Adrenal gland (tissue), 5 donors: Measurements from ENCODE around the gene IQSEC1.

ENCODE experiments used
- POLR2A ChIP-seq, 2 donors: fragments of 450-650 bp; IDR thresholded peaks; one replicate each; pipeline ENCODE4 v1.6.1; 2017; ENCODE audit warnings: antibody characterized with exemption in 2 of 2, mild to moderate bottlenecking in 2 of 2, moderate library complexity in 1 of 2
- TF ChIP-seq, protein P1 (sequence below), 6 experiments: fragments of 450-650 bp in 4 of 6; fragments of 200-600 bp in 2 of 6; sonication (generic) in 1 of 6; IDR thresholded peaks; 1 replicate in 5 of 6; 2 replicates in 1 of 6; pipeline versions ENCODE4 v1.5.1 to v1.8.0; 2016 to 2021; ENCODE audit warnings: antibody characterized with exemption in 6 of 6, mild to moderate bottlenecking in 2 of 6, moderate library complexity in 1 of 6
- donor health status: DM: no; HTN: no; CAD: no.

DNA sequence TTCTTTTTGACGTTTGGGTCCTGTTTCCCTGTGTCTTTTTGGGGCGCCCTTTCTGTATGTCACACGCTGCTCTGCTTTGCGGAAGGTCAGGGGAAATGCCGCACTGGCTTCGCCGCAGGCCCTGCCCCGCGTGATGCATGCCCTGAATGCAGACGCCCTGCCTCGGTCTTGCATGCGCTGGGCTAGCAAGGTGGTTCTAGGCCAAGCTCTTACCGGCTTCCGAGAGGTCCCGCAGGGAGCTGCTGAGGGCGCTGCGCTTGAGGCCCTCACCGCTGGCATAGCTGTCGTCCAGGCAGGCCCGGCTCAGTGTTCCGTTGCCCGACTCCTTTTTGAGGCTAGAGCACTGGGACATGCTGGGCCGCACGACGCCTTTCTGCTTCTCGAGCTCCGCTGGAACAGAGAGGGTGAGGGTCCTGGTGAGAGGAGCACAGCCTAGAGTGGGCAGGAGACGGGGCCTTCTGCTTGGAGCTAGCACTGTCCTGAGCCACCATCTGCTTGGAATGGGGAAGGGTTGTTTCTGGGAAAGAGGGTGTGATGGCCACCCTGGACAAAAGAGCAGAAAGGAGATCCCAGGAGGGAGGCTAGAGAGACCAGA is 165.0 kb downstream of the IQSEC1 start:
- TF ChIP-seq, protein P1, sequence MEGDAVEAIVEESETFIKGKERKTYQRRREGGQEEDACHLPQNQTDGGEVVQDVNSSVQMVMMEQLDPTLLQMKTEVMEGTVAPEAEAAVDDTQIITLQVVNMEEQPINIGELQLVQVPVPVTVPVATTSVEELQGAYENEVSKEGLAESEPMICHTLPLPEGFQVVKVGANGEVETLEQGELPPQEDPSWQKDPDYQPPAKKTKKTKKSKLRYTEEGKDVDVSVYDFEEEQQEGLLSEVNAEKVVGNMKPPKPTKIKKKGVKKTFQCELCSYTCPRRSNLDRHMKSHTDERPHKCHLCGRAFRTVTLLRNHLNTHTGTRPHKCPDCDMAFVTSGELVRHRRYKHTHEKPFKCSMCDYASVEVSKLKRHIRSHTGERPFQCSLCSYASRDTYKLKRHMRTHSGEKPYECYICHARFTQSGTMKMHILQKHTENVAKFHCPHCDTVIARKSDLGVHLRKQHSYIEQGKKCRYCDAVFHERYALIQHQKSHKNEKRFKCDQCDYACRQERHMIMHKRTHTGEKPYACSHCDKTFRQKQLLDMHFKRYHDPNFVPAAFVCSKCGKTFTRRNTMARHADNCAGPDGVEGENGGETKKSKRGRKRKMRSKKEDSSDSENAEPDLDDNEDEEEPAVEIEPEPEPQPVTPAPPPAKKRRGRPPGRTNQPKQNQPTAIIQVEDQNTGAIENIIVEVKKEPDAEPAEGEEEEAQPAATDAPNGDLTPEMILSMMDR (IDR thresholded peaks at IDR 0.05): no peak
- TF ChIP-seq POLR2A (IDR thresholded peaks at IDR 0.05): no peak
